Measurements from ENCODE around the gene LTB4R2. TPM values are rescaled to one million over a fixed set of nuclear protein-coding genes. Genes with fewer than 3 reads are reported as not detected.

The LTB4R2 gene
- total RNA-seq, 1 donor from 2014 or later, result 9.4 TPM

- TF ChIP-seq, protein P1, sequence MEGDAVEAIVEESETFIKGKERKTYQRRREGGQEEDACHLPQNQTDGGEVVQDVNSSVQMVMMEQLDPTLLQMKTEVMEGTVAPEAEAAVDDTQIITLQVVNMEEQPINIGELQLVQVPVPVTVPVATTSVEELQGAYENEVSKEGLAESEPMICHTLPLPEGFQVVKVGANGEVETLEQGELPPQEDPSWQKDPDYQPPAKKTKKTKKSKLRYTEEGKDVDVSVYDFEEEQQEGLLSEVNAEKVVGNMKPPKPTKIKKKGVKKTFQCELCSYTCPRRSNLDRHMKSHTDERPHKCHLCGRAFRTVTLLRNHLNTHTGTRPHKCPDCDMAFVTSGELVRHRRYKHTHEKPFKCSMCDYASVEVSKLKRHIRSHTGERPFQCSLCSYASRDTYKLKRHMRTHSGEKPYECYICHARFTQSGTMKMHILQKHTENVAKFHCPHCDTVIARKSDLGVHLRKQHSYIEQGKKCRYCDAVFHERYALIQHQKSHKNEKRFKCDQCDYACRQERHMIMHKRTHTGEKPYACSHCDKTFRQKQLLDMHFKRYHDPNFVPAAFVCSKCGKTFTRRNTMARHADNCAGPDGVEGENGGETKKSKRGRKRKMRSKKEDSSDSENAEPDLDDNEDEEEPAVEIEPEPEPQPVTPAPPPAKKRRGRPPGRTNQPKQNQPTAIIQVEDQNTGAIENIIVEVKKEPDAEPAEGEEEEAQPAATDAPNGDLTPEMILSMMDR (conservative IDR thresholded peaks at IDR 0.05), result no peak
- DNase-seq (ENCODE audit: low read depth, low spot score), result no peak
- Mint-ChIP-seq H3K4me1 (no peaks in the 10 kb centered on the region), H3K9me3 (no peaks in the 10 kb centered on the region), H3K27ac (ENCODE audit: unreplicated experiment) (no peak overlapping the region), H3K36me3 (ENCODE audit: low read depth) (peaks cover 2% of the 10 kb centered on the region), H3K27me3 (ENCODE audit: low read depth) (no peaks in the 10 kb centered on the region), H3K4me3 (no peak overlapping the region)
Observed at GRCh38 chr14:24263848-24264247, 46.1 kb upstream of the LTB4R2 start.

DNA sequence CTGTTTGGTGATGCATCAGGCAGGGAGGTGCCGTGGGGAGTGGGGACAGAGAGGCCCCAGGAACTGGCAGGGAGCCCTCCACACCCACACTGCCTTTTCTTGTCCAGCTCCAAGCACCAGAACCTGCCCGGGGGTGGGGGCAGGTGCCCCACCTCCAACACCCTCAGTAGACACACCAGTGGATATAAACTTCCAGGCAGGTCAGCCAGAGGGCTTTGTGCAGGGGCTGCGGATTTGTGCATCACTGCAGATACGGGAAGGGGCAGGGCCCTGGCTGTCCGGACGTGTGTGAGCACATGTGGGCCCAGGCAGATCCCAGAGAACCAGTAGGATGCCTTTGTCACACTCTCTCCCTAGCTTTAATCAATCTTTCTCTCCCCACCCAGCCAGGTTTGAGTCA, 45.6 kb upstream of the LTB4R2 start:
- Mint-ChIP-seq H3K27ac (ENCODE audit: unreplicated experiment) (peak overlapping the region; percentile 84), H3K4me1 (no peaks in the 10 kb centered on the region), H3K4me3 (no peak overlapping the region), H3K27me3 (ENCODE audit: low read depth) (no peaks in the 10 kb centered on the region), H3K9me3 (no peaks in the 10 kb centered on the region), H3K36me3 (ENCODE audit: low read depth) (peaks cover 2% of the 10 kb centered on the region)
- TF ChIP-seq, protein P1 (conservative IDR thresholded peaks at IDR 0.05), result no peak
- no peak for DNase-seq (ENCODE audit: low read depth, low spot score)

- TF ChIP-seq, protein P1 (conservative IDR thresholded peaks at IDR 0.05), result no peak
- H3K9me3 Mint-ChIP-seq, result no peaks in the 10 kb centered on the region
- H3K4me3 Mint-ChIP-seq, result peak overlapping the region; percentile 39
- no peak for DNase-seq (ENCODE audit: low read depth, low spot score)
- no peaks in the 10 kb centered on the region for H3K27me3 Mint-ChIP-seq (ENCODE audit: low read depth)
- H3K36me3 Mint-ChIP-seq (ENCODE audit: low read depth), result peaks cover 2% of the 10 kb centered on the region
- peaks cover 6% of the 10 kb centered on the region for H3K4me1 Mint-ChIP-seq
- H3K27ac Mint-ChIP-seq (ENCODE audit: unreplicated experiment), result no peak overlapping the region
Observed at GRCh38 chr14:24266344-24267244, 43.3 kb upstream of the LTB4R2 start.

DNA sequence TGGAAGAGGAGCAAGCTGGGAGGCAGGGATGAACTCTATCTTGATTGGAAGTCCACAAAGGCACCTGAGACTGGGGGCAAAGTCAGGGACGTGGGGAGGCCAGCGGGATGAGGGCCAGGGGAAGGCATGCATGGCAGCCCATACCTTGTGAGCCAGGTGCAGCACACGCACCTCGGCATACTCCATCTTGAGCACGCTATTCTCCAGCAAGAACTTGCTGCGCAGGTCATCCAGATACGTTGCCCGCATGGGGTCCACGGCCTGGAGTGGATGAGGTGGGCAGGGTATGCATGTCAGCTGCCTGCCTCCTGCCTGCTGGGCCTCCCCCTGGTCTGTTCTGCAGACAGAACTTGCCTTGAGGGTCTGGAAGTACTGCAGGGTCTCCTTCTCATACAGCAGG, 42.4 kb upstream of the LTB4R2 start:
- Mint-ChIP-seq H3K9me3 (no peaks in the 10 kb centered on the region), H3K27ac (ENCODE audit: unreplicated experiment) (no peak overlapping the region), H3K4me1 (peaks cover 15% of the 10 kb centered on the region), H3K36me3 (ENCODE audit: low read depth) (peaks cover 2% of the 10 kb centered on the region), H3K4me3 (peak overlapping the region; percentile 39), H3K27me3 (ENCODE audit: low read depth) (no peaks in the 10 kb centered on the region)
- DNase-seq (ENCODE audit: low read depth, low spot score), result no peak
- TF ChIP-seq, protein P1 (conservative IDR thresholded peaks at IDR 0.05), result no peak

DNA sequence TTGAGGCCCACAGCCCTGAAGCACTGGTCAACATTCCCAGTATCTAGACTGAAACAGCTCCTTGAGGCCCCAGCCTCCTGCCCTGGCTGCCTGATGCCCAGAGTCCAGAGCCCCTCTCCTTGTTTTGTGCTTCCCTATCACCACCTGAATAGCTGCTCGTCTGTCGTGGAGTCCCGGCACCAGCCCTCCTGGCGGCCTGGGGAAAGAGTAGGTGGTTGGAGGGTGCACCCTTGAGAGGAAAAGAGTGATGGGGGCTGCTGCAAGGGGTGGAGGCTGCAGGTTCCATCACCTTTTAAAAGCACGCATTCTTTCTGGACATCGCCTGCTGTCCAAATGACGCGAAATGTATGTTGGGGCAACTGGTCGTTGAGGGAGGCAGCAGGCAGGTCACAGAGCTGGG, 41.7 kb upstream of the LTB4R2 start:
- Mint-ChIP-seq H3K4me3 (no peak overlapping the region), H3K4me1 (peaks cover 18% of the 10 kb centered on the region), H3K27me3 (ENCODE audit: low read depth) (no peaks in the 10 kb centered on the region), H3K27ac (ENCODE audit: unreplicated experiment) (no peak overlapping the region), H3K36me3 (ENCODE audit: low read depth) (peaks cover 2% of the 10 kb centered on the region), H3K9me3 (no peaks in the 10 kb centered on the region)
- no peak for DNase-seq (ENCODE audit: low read depth, low spot score)
- TF ChIP-seq, protein P1 (conservative IDR thresholded peaks at IDR 0.05), result no peak
